HCT116 (cell line): ENCODE results near the gene MAP3K5. TPM values are rescaled to one million over a fixed set of nuclear protein-coding genes. Genes with fewer than 3 reads are reported as not detected.
A peak's percentile ranks its signal among the peaks of the same experiment; 100 is the strongest.

ENCODE experiments used
- ATAC-seq: fragments of 200-7000 bp; cut with Tn5 transposase; 2 replicates; pipeline ENCODE4 v1.9.1; 2020; ENCODE audit warnings: mild to moderate bottlenecking, moderate library complexity
- BruUV-seq: library from RNA; stranded (reverse); fragments of 400-500 nt; replicated peaks from 2 replicates; lab custom pipeline; 2021; lab: Mats Ljungman, UMichigan
- CTCF ChIA-PET: fragments of 300-600 bp; sonication (Branson Sonifier 250); formaldehyde crosslinking; loops from one replicate; lab custom pipeline; 2021; ENCODE audit warnings: antibody characterized with exemption; lab: Charles Lee
- POLR2A ChIA-PET: fragments of 300-600, 350-600 bp; sonication (Branson Sonifier 250); formaldehyde crosslinking; loops from one replicate; lab custom pipeline; 2021; ENCODE audit warnings: antibody characterized with exemption; lab: Charles Lee
- RAD21 ChIA-PET, 2 experiments: fragments of 300-600 bp; sonication (Branson Sonifier 250); formaldehyde crosslinking; loops; one replicate each; lab custom pipeline; 2023; ENCODE audit warnings: low total read pairs in 2 of 2; ENCODE audit not compliant: uncharacterized antibody in 2 of 2, unreplicated experiment in 2 of 2, low non-redundant PET in 1 of 2; lab: Charles Lee
- DNase-seq: peaks from one replicate; pipeline ENCODE4 v3.0.0-alpha.2; 2010; ENCODE audit warnings: low read depth, low spot score
- H2AFZ ChIP-seq: fragments of 200-600 bp; shearing (Covaris generic), sonication (generic); 2 replicates; pipeline ENCODE4 v1.6.1; 2017; ENCODE audit warnings: low read depth, mixed run types, mixed read lengths, antibody characterized with exemption, low read length; ENCODE audit not compliant: poor library complexity, severe bottlenecking
- H3K27ac ChIP-seq: 2 replicates; pipeline ENCODE4 v1.5.1; 2012; ENCODE audit warnings: low read depth, low read length
- H3K27me3 ChIP-seq: fragments of 200-600 bp; sonication (generic); 2 replicates; pipeline ENCODE4 v1.6.1; 2016; ENCODE audit warnings: mixed run types, low read length, mixed read lengths; ENCODE audit not compliant: insufficient read depth
- H3K36me3 ChIP-seq, 2 experiments: fragments of 200-500 bp in 1 of 2; fragments of 200-600 bp in 1 of 2; sonication (Bioruptor generic) in 1 of 2; sonication (generic) in 1 of 2; 2 replicates each; pipeline versions ENCODE4 v1.5.1 to v1.6.1; 2014 to 2016; ENCODE audit warnings: low read length in 2 of 2, inconsistent platforms in 1 of 2, mixed read lengths in 1 of 2, mixed run types in 1 of 2; ENCODE audit not compliant: insufficient read depth in 2 of 2, control insufficient read depth in 1 of 2
- H3K4me1 ChIP-seq, 2 experiments: fragments of 200-600 bp in 1 of 2; sonication (generic) in 1 of 2; 2 replicates each; pipeline versions ENCODE4 v1.5.1 to v1.6.1; 2012 to 2017; ENCODE audit warnings: low read length in 2 of 2, inconsistent platforms in 1 of 2, mild to moderate bottlenecking in 1 of 2, mixed read lengths in 1 of 2, mixed run types in 1 of 2, moderate library complexity in 1 of 2; ENCODE audit not compliant: insufficient read depth in 2 of 2, control insufficient read depth in 1 of 2
- H3K4me2 ChIP-seq: fragments of 200-600 bp; sonication (generic); 2 replicates; pipeline ENCODE4 v1.6.1; 2017; ENCODE audit warnings: mixed run types, low read length, mixed read lengths
- H3K4me3 ChIP-seq, 2 experiments: fragments of 200-600 bp in 1 of 2; sonication (generic) in 1 of 2; replicated peaks in 1 of 2; 2 replicates each; pipeline ENCODE4 v1.5.1; 2011 to 2016; ENCODE audit warnings: low read length in 2 of 2, control low read depth in 1 of 2, low read depth in 1 of 2, mild to moderate bottlenecking in 1 of 2, mixed read lengths in 1 of 2, mixed run types in 1 of 2
- H3K79me2 ChIP-seq: fragments of 200-600 bp; sonication (generic); 2 replicates; pipeline ENCODE4 v1.6.1; 2017; ENCODE audit warnings: mild to moderate bottlenecking, mixed run types, low read length, moderate library complexity, mixed read lengths; ENCODE audit not compliant: insufficient read depth
- H3K9ac ChIP-seq: fragments of 200-600 bp; sonication (generic); 2 replicates; pipeline ENCODE4 v1.6.1; 2016; ENCODE audit warnings: low read length, mixed read lengths
- H3K9me2 ChIP-seq: fragments of 200-600 bp; sonication (generic), shearing (Covaris generic); 2 replicates; pipeline ENCODE4 v1.6.1; 2017; ENCODE audit warnings: mixed run types, mild to moderate bottlenecking, moderate library complexity; ENCODE audit not compliant: insufficient read depth
- H3K9me3 ChIP-seq, 2 experiments: fragments of 200-500 bp in 1 of 2; fragments of 200-600 bp in 1 of 2; sonication (Bioruptor generic) in 1 of 2; sonication (generic) in 1 of 2; 2 replicates each; pipeline ENCODE4 v1.6.1; 2014 to 2017; ENCODE audit warnings: low read length in 2 of 2, mixed read lengths in 2 of 2, inconsistent platforms in 1 of 2, low read depth in 1 of 2, mild to moderate bottlenecking in 1 of 2, mixed run types in 1 of 2, moderate library complexity in 1 of 2; ENCODE audit not compliant: control insufficient read depth in 1 of 2, insufficient read depth in 1 of 2
- H4K20me1 ChIP-seq: fragments of 200-600 bp; sonication (generic), shearing (Covaris generic); 2 replicates; pipeline ENCODE4 v1.6.1; 2017; ENCODE audit warnings: mixed run types, mild to moderate bottlenecking, moderate library complexity; ENCODE audit not compliant: insufficient read depth
- ATF3 ChIP-seq: IDR thresholded peaks from 2 replicates; pipeline ENCODE4 v1.6.1; 2012
- CBX3 ChIP-seq: IDR thresholded peaks from 2 replicates; pipeline ENCODE4 v1.6.1; 2012; ENCODE audit warnings: low read depth
- CEBPB ChIP-seq: IDR thresholded peaks from 2 replicates; pipeline ENCODE4 v1.6.1; 2012; ENCODE audit warnings: low read depth
- CTCF ChIP-seq, 3 experiments: fragments of 200-600 bp in 1 of 3; sonication (generic) in 1 of 3; IDR thresholded peaks in 2 of 3; conservative IDR thresholded peaks in 1 of 3; 2 replicates each; pipeline ENCODE4 v1.5.1; 2012 to 2017; ENCODE audit warnings: low read depth in 2 of 3, low read length in 2 of 3, antibody characterized with exemption in 1 of 3, borderline replicate concordance in 1 of 3, control low read depth in 1 of 3, mild to moderate bottlenecking in 1 of 3, mixed read lengths in 1 of 3, mixed run types in 1 of 3, moderate library complexity in 1 of 3; ENCODE audit not compliant: insufficient read depth in 1 of 3
- EGR1 ChIP-seq: IDR thresholded peaks from 2 replicates; pipeline ENCODE4 v1.6.1; 2012; ENCODE audit warnings: low read depth
- EZH2 ChIP-seq: fragments of 200-600 bp; sonication (generic); IDR thresholded peaks from 2 replicates; pipeline ENCODE4 v1.6.1; 2017; ENCODE audit warnings: antibody characterized with exemption, mixed run types
- EZH2phosphoT487 ChIP-seq: fragments of 200-600 bp; IDR thresholded peaks from 2 replicates; pipeline ENCODE4 v1.6.1; 2018; ENCODE audit warnings: antibody characterized with exemption, borderline replicate concordance
- FOSL1 ChIP-seq: IDR thresholded peaks from 2 replicates; pipeline ENCODE4 v1.6.1; 2012; ENCODE audit warnings: low read depth
- JUND ChIP-seq: IDR thresholded peaks from 2 replicates; pipeline ENCODE4 v1.6.1; 2012
- MAX ChIP-seq: IDR thresholded peaks from 2 replicates; pipeline ENCODE4 v1.6.1; 2012
- POLR2A ChIP-seq: IDR thresholded peaks from 2 replicates; pipeline ENCODE4 v1.7.0; 2011; ENCODE audit warnings: borderline replicate concordance; ENCODE audit not compliant: insufficient read depth, insufficient read length; ENCODE audit errors: extremely low read depth
- POLR2AphosphoS5 ChIP-seq: IDR thresholded peaks from 2 replicates; pipeline ENCODE4 v1.6.1; 2011; ENCODE audit warnings: mild to moderate bottlenecking, low read depth, low read length, moderate library complexity
- RAD21 ChIP-seq: IDR thresholded peaks from 2 replicates; pipeline ENCODE4 v1.6.1; 2012; ENCODE audit warnings: low read depth, mild to moderate bottlenecking
- REST ChIP-seq: IDR thresholded peaks from 2 replicates; pipeline ENCODE4 v1.6.1; 2012; ENCODE audit warnings: low read depth
- SP1 ChIP-seq: IDR thresholded peaks from 2 replicates; pipeline ENCODE4 v1.6.1; 2012; ENCODE audit warnings: low read depth
- SRF ChIP-seq: IDR thresholded peaks from 2 replicates; pipeline ENCODE4 v1.6.1; 2012; ENCODE audit warnings: low read depth
- TCF7L2 ChIP-seq: IDR thresholded peaks from 2 replicates; pipeline ENCODE4 v1.7.0; 2011; ENCODE audit warnings: borderline replicate concordance, inconsistent platforms; ENCODE audit not compliant: insufficient read depth, insufficient read length; ENCODE audit errors: extremely low read depth
- YY1 ChIP-seq: IDR thresholded peaks from 2 replicates; pipeline ENCODE4 v1.6.1; 2011; ENCODE audit warnings: low read length, low read depth, moderate library complexity, mild to moderate bottlenecking; ENCODE audit not compliant: insufficient replicate concordance; ENCODE audit errors: extremely low read depth
- ZFX ChIP-seq: fragments of 450-650 bp; IDR thresholded peaks from 2 replicates; pipeline ENCODE4 v1.6.1; 2017
- intact Hi-C: fragments of 100-400 bp; cut with micrococcal nuclease; formaldehyde crosslinking; loops from 2 replicates; pipeline ENCODE4 v1.10.0; 2022
- total RNA-seq: library from RNA; stranded (reverse); gene quantifications from one replicate; pipeline ENCODE4 v1.2.1, GENCODE V29; 2021; ENCODE audit not compliant: unreplicated experiment

Gene MAP3K5
- total RNA-seq, 1 experiment from 2014 or later = 11.8 TPM

GRCh38 chr6:136822376-136823127, 30.3 kb upstream of the MAP3K5 start, which contains the start of gene PEX7 (continued):
- TF ChIP-seq ATF3 = no peak
- no peak for TF ChIP-seq FOSL1
- TF ChIP-seq CBX3 = no peak
- TF ChIP-seq MAX = no peak

GRCh38 chr6:136822046-136822375, 29.7 kb upstream of the MAP3K5 start:
- DNase-seq (no peak), ATAC-seq (peak; percentile 6; the same call in 1 of the 2 replicates)
- H3K9ac ChIP-seq = peak overlapping the region; percentile 81
- intact Hi-C loops = no loop called here
- H2AFZ ChIP-seq = peak overlapping the region; percentile 49
- H3K79me2 ChIP-seq = peaks cover 10% of the 10 kb centered on the region; the same call in 1 of the 2 replicates
- no peaks in the 10 kb centered on the region for H3K27me3 ChIP-seq
- CTCF ChIA-PET = interaction anchor here (1.0 kb wide), 1 partner anchor 210 kb away, joined by 3 read pairs; no protein-coding TSS in a partner anchor
- peaks cover 4 to 14% of the 10 kb centered on the region in 2 experiments; a peak in 3 of 4 replicates for H3K4me1 ChIP-seq
- peaks cover 0 to 10% of the 10 kb centered on the region in 2 experiments; a peak in 2 of 4 replicates for H3K36me3 ChIP-seq
- H3K9me3 ChIP-seq = no peaks in the 10 kb centered on the region
- peak overlapping the region; percentile 74 for H3K4me2 ChIP-seq
- BruUV-seq = TSS peak; percentile 83
- RAD21 ChIA-PET = no interaction called here
- POLR2A ChIA-PET = no interaction called here
- no peaks in the 10 kb centered on the region for H4K20me1 ChIP-seq
- H3K9me2 ChIP-seq = no peaks in the 10 kb centered on the region
- peak overlapping the region; percentile 45 for H3K27ac ChIP-seq
- H3K4me3 ChIP-seq = peak overlapping the region; percentile 60 to 63
- TF ChIP-seq EZH2 (no peak), EZH2phosphoT487 (no peak), ZFX (no peak), SP1 (no peak), CEBPB (no peak), EGR1 (no peak), RAD21 (no peak), REST (no peak), MAX (no peak), CTCF (IDR thresholded peaks at IDR 0.05 in 2 of 3, conservative IDR thresholded peaks at IDR 0.05 in 1 of 3; ENCODE audit: borderline replicate concordance in 1 of 3, insufficient read depth in 1 of 3, low read depth in 2 of 3, low read length in 2 of 3) (no peak), ATF3 (no peak), CBX3 (no peak), YY1 (no peak), FOSL1 (no peak), SRF (no peak), POLR2A (no peak), JUND (no peak), POLR2AphosphoS5 (no peak), TCF7L2 (no peak)
